HS-27A (cell line): ENCODE measurements around the gene DEPDC1B.
"Not testable (repeated sequence)": the region's sequence is repeated elsewhere in the genome, so short reads cannot be mapped to it uniquely, and the experiment has no call there.

Experiments used
- DNase-seq: peaks from one replicate; pipeline ENCODE4 v3.0.0-alpha.2; 2012; ENCODE audit warnings: low read depth, missing footprints

Gene DEPDC1B, protein sequence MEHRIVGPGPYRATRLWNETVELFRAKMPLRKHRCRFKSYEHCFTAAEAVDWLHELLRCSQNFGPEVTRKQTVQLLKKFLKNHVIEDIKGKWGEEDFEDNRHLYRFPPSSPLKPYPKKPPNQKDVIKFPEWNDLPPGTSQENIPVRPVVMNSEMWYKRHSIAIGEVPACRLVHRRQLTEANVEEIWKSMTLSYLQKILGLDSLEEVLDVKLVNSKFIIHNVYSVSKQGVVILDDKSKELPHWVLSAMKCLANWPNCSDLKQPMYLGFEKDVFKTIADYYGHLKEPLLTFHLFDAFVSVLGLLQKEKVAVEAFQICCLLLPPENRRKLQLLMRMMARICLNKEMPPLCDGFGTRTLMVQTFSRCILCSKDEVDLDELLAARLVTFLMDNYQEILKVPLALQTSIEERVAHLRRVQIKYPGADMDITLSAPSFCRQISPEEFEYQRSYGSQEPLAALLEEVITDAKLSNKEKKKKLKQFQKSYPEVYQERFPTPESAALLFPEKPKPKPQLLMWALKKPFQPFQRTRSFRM

DNA sequence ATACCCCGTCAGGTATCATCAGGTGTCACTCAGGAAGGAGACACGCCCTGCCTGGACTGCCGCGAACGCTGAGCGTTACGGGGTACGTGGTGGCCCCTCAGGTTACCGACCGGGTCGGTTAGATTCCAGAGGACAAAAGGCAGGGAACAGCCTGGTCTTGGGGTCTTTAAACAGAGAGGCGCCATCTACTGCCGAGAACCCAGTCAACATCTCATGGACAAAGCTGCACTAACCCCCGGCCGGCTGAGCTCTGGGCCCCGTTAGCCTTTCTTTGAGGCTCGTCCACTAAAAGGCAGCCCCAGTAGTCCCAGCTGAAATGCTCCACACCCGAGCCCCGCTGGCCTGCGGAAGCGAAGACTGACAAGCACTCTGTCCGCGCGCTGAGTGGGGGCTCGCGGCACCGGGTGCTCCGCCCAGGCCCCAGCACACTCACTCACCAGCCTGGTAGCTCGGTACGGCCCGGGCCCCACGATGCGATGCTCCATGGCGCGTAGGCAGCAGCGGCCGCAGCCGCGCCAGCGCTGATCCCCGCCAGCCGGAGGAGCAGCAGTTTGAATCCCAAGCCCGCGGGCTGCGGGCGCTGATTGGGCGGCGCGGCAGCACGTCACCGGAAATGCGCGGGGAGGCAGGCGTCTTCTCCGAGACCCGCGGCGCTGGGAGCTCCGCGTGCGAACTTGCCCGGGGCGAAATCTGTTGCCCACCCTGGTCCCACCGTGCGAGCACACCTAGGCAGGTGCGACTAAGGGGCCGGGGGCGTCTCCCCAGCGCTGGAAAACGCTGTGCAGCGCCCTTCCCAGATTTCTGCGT is at the start of gene DEPDC1B:
DEPDC1B (minus strand) TSS at position 558 of the 807 bp plus-strand sequence; CDS start at position 485, 73 bp downstream.
- peak; percentile 54 for DNase-seq

DNA sequence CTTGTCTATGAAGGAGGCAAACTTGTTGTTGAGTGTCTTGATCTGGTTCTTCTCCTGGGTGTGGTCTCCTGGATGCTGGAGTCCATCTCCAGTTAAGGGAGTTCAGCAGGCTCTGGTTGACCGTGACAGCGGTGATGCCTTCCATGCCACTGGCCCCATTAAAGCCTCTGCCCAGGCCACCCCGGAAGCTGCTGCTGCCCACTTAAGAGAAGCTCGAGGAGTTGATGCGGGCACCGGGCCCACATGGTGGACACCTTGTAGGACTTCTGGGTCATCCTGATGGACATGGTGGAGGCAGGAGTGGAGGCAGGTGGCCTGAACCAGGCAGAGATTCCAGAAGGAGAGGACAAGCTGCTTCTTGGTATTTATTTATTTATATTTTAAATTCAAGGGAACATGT is 44.7 kb upstream of the DEPDC1B start:
- no peak for DNase-seq

DNA sequence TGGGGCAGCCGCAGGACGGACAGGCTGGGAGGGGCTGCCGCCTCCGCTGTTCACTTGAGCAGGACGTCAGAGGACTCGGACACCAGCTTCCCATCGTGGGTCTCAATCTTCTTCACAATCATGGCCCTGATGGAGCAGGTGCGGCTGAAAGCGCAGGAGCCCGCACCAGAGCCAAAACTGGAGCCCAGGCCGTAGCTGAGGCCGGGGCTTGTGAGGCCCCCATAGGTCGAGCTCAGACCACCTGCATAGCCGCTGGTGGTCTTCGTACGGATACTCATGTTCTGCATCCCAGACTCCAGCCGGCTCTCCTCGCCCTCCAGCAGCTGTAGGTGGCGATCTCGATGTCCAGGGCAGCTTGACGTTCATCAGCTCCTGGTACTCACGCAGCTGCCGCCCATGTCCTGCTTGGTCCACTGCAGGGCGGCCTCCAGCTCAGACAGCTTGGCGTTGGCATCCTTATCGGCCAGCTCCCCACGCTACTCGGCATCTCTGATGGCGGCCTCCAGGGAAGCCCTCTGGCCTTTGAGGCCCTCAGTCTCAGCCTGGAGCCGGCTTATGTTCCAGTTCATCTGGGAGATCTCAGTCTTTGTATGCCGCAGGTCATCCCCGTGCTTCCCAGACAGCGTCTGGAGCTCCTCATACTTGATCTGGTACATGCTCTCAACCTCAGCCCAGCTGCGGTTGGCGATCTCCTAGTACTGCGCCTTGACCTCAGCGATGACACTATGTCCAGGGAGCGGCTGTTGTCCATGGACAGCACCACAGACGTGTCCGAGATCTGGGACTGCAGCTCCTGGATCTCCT is 43.7 kb upstream of the DEPDC1B start:
- DNase-seq: no peak

DNA sequence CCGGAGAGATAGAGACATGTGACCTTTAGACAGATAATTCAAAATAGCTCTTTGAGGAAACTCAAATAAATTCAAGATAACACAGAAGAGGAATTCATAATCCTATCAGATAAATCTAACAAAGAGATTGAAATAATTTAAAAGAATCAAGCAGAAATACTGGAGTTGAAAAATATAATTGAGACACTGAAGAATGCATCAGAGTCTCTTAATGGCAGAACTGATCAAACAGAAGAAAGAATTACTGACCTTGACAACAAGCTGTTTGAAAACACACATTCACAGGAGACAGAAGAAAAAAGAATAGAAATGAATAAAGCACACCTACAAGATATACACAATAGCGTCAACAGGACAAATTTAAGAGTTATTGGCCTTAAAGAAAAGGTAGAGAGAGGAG is 40.4 kb upstream of the DEPDC1B start:
- DNase-seq: no peak

DNA sequence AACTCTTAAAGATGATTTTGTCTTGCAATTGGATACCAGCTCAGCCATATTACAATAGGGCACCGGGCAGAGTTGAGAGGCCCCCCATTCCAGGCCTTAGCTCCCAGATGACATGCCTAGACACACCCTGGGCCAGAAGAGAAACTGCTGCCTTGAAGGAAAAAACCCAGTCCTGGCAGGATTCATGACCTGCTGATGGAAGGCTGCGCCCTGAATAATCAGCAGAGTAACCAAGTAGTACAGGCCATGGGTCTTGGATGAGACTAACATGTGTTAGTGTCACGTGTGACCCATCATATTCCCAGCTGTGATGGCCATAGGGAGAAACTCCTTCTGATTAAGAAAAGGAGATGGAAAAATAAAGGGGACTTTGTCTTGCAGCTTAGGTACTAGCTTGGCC is 39.0 kb upstream of the DEPDC1B start:
- DNase-seq: no peak

DNA sequence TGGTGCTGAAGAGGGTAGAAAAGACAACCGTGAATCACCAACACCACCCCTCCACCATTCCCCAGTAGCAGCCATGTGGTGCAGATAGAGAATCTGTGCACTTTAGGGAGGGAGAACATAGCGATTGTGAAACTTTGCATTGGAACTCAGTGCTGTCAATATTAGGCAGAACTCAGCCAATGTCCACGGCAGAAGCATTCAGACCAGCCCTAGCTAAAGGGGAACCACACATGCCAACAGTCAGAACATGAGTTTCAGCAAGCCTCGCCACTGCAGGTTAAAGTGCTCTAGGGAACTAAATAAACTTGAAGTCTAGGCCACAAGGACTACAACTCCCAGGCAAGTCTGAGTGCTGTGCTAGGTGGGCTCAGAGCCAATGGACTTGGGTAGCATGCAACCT is 38.5 kb upstream of the DEPDC1B start:
- no peak for DNase-seq

DNA sequence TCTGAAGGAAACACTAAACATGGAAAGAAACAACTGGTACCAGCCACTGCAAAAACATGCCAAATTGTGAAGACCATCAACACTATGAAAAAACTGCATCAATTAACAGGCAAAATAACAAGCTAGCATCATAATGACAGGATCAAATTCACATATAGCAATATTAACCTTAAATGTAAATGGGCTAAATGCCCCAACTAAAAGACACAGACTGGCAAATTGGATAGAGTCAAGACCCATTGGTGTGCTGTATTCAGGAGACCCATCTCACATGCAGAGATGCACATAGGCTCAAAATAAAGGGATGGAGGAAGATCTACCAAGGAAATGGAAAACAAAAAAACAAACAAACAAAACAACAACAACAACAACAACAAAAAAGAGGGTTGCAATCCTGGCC is 30.9 kb upstream of the DEPDC1B start:
- DNase-seq: not testable (repeated sequence)

DNA sequence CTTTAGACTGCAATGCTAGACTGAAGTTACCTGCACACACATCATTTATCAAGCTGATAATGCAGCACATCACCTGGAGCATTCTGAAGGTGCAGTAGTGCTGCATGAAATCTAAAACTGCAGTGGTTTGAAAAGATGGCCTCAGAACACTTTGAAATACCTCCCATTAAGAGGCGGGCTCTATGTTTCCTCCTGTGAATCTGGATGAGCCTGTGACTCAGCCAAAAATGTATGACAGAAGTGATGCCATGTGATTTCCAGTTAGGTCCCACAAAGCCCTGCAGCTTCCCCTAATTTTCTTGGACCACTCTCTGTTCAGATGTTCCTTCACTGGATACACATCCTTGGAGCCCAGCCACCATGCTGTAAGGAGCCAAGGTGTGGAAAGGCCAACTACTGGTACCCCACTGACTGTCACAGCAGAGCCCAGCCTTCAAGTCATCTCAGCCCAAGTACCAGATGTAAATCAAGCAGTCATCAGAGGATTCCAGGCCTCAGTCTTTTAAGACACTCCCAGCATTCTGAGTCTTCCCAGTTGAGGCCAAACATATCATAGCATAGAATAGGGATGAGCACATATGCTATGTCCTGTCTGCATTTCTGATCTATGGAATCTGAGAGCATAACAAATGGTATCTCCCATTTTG is 27.2 kb upstream of the DEPDC1B start:
- no peak for DNase-seq

DNA sequence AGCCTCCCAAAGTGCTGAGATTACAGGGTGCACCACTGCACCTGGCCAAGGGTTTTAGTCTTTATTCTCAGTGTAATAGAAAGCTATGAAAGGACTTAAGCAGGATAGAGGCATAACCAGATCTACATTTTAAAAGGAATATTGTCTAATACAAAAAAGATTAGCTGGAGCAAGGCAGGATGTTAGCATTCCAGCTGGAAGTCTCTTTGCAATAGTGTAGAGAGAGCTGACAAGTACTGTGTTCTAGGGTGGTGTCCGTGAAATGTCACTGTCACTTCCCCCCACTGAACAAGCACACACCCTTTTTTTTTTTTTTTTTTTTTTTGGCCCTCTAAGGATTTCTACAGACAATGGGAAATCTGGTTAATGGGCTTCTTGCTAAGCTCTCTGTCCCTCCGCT is 24.2 kb upstream of the DEPDC1B start:
- no peak for DNase-seq

DNA sequence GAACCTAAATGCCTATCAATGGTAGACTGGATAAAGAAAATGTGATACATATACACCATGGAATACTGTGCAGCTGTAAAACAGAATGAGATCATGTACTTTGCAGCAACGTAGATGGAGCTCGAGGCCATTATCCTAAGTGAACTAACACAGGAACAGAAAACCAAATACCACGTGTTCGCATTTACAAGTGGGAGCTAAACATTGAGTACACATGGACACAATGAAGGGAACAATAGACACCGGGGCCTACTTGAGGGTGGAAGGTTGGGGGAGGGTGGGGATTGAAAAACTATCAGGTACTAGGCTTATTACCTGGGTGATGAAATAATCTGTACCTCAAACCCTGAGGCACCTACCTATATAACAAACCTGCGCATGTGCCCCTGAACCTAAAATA is 22.4 kb upstream of the DEPDC1B start:
- no peak for DNase-seq

DNA sequence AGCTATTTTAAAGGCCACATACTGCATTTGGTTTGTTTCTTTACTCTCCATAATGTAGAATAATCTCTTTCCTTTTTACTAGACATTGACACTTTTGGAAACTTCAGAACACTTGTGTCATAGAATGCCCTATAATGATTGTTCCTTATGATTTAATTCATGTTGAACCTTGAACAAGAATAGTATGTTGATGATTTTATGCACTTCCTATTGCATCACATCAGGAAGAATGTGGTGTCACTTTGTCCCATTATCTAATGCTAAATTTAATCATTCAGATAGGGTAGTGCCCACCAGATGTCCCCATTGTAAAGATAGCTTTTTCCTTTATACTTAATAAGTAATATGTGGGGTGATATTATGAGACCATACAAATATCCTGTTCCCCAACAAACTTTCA is 19.4 kb upstream of the DEPDC1B start:
- DNase-seq: no peak

DNA sequence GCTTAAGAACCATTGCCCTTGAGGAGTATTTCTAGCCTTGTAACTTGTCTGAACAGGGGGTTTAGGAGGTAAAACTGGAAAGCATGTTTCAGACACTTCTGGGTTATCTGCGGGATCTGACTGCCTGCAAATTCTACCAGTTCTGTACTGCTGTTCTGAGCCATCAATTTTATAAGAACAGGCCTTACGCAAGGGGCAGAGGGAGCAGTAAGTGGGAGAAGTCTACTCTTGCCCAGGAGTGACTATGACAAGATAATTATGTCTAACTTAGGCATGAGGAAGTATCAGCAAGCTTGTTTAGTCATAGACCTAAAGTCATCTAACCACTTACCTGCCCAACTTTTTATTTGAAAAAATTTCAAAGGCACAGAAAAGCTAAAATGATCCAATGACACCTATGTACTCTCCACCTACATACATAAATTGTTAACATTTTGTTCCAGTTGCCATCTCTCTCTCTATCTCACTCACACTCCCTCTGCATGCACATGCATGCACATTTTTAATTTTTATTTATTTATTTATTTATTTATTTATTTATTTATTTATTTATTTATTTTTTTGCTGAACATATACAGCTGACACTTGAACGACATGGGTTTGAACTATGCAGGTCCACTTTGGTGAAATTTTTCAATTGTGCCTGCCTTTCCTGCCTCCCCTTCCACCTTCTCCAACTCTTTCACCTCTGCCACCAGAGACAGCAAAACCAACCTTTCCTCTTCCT is 18.4 kb upstream of the DEPDC1B start:
- DNase-seq: no peak

DNA sequence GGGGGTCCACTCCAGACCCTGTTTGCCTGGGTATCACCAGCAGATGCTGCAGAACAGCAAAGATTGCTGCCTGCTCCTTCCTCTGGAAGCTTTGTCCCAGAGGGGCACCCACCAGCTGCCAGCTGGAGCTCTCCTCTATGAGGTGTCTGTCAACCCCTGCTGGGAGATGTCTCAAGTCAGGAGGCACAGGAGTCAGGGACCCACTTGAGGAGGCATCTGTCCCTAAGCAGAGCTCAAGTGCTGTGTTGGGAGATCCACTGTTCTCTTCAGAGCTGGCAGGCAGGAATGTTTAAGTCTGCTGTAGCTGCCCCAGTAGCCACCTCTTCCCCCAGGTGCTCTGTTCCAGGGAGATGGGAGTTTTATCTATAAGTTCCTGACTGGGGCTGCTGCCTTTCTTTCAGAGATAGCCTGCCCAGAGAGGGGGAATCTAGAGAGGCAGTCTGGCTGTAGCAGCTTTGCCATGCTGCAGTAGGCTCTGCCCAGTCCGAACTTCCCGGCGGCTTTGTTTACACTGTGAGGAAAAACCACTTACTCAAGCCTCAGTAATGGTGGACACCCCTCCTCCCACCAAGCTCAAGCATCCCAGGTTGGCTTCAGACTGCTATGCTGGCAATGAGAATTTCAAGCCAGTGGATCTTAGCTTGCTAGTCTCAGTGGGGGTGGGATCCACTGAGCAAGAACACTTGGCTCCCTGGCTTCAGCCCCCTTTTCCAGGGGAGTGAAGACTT is 15.4 kb upstream of the DEPDC1B start:
- not testable (repeated sequence) for DNase-seq

DNA sequence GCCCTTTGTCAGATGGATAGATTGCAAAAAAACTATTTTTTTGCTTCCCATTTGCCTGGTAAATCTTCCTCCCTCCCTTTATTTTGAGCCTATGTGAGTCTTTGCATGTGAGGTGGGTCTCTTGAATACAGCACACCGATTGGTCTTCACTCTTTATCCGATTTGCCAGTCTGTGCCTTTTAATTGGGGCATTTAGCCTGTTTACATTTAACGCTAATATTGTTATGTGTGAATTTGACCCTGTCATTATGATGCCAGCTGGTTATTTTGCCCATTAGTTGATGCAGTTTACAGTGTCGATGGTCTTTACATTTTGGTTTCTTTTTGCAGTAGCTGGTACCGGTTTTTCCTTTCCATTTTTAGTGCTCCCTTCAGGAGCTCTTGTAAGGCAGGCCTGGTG is 13.0 kb upstream of the DEPDC1B start:
- no peak for DNase-seq

DNA sequence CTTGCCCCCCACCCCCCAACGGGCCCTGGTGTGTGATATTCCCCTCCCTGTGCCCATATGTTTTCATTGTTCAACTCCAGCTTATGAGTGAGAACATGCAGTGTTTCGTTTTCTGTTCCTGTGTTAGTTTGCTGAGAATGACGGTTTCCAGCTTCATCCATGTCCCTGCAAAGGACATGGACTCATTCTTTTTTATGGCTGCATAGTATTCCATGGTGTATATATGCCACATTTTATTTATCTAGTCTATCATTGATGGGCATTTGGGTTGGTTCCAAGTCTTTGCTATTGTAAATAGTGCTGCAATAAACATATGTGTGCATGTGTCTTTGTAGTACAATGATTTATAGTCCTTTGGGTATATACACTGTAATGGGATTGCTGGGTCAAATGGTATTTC is 11.9 kb upstream of the DEPDC1B start:
- DNase-seq: not testable (repeated sequence)

DNA sequence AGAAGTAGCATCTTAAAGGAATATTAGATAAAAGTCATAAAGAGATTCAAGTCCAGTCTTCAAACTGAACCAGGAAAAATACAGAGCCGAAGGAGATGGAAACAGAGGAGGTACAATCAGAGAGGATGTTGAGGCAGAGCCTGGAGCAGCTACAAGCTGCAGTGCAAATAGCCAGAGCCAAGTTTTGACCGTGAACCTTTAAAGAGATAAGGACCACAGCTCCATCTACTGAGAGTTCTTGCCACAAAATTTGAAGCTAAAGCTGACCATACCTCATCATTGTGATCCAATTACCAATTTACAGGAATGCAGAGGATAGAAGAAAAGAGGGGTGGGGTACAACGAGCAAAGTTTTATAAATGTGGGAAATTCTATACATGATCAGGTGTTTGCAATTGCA is 10.4 kb upstream of the DEPDC1B start:
- no peak for DNase-seq

DNA sequence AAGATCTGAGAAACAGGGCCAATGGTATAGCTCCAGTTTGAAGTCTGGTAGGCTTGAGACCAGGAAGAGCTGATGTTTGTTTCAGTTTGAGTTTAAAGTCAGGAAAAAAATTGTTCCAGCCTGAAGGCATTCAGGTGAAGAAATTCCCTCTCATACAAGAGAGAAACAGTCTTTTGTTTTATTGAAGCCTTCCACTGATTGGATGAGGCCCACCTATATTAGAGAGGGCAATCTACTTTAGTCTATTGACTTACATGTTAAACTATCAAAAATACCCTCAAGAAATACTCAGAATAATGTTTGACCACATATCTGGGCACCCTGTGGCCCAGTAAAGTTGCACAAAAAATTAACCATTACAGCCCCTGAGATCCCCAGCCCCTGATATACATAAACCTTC is 5.2 kb upstream of the DEPDC1B start:
- DNase-seq: no peak

DNA sequence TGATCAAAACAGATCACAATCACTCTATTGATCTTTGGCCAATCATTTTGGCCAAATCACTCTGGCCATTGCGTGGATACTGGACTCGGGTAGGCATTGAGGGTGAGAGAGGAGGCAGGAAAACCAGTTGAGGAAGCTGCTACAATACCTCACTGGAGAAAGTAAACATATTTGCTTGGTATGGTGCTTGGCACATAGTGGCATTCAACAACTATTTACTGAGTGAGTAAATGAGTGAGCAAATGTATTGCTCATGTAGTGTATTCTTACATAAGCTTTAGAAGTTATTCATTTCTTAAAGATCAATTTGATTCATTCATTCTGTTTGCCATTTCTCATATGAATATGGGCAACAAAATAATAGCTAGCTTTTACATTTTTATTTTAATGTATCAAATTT is 4.0 kb upstream of the DEPDC1B start:
- DNase-seq: no peak

DNA sequence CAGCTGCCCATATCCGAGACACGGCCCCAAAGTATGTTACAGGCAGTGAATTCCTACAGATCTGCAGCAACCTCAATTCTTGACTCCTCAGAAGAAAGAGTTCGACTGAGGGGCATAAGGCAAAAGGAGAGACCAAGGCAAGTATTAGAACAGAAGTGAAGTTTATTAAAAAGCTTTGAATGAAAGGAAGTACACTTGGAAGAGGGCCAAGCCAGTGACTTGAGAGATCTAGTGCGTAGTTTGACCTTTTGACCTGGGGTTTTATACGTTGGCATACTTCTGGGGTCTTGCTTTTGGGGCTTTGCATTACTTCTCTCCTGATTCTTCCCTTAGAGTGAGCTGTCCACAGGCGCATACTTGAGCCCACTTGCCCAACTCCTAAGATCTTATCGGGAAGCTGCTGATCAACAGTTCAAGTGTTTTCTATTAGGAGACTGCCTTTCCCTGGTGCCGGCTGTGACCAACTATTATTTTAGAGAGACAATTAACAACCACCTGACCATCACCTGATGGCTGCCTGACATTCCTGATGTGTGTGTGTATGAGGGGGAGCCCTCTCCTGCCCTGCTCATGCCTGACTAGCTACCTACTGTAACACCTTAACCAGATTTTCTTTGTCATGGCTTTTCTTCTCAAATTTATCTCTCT is 1.5 kb upstream of the DEPDC1B start:
- DNase-seq: no peak

DNA sequence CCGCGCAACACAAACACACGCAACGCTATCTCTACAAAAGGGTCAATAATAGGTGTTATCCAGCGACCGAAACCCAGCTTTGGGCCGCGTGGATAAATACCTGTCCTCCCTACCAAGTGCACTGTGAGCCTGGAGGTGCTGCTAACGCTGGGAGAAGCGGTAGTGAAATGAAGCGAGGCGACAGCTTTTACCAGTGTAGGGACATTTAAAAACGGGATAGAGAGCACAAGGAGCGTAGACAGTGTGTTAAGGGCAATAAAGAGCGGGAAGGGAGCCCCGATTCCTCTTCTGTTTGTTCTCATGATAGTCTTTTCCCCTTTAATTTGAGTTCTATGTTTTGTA is 421 bp upstream of the DEPDC1B start:
- no peak for DNase-seq
